GM12878 (cell line): Measurements from ENCODE around the gene RCC2.

Experiments used
- CREB1 ChIP-seq: IDR thresholded peaks from 2 replicates; pipeline ENCODE4 v1.6.1; 2012; ENCODE audit warnings: low read depth, mild to moderate bottlenecking, inconsistent platforms
- CTCF ChIP-seq, 3 experiments: IDR thresholded peaks in 2 of 3; conservative IDR thresholded peaks in 1 of 3; 2 replicates each; pipeline ENCODE4 v1.5.1; 2011; ENCODE audit warnings: low read depth in 3 of 3, low read length in 3 of 3, mild to moderate bottlenecking in 3 of 3, control low read depth in 2 of 3, moderate library complexity in 2 of 3, inconsistent platforms in 1 of 3, mixed read lengths in 1 of 3; ENCODE audit not compliant: control insufficient read depth in 2 of 3, insufficient read depth in 1 of 3; ENCODE audit errors: extremely low read depth in 1 of 3
- MAX ChIP-seq: IDR thresholded peaks from 2 replicates; pipeline ENCODE4 v1.6.1; 2012; ENCODE audit warnings: low read depth, low read length, improper control_type of control experiment
- PML ChIP-seq: IDR thresholded peaks from 2 replicates; pipeline ENCODE4 v1.6.1; 2012; ENCODE audit warnings: low read length, inconsistent platforms
- POLR2A ChIP-seq: IDR thresholded peaks from 2 replicates; pipeline ENCODE4 v1.6.1; 2011; ENCODE audit warnings: low read depth, mild to moderate bottlenecking, low read length

- TF ChIP-seq PML: no peak
- peak; percentile 20; the same call in 1 of the 2 replicates for TF ChIP-seq POLR2A
- TF ChIP-seq CREB1: no peak
- TF ChIP-seq CTCF (IDR thresholded peaks at IDR 0.05 in 2 of 3, conservative IDR thresholded peaks at IDR 0.05 in 1 of 3; ENCODE audit: control insufficient read depth in 2 of 3, extremely low read depth in 1 of 3, insufficient read depth in 1 of 3, low read depth in 3 of 3, low read length in 3 of 3): no peak
- no peak for TF ChIP-seq MAX
Observed at GRCh38 chr1:17423781-17424245, 15.7 kb downstream of the RCC2 start.
